Activated T-helper 1 cell treated with anti-CD3 and anti-CD28 coated beads, Interleukin-12 subunit alpha, Interleukin-12 subunit beta, Interleukin-2, Interleukin-4 antibody, amounts not matched to agents 30 ng/mL and 10 ng/mL and 1 ng/mL, durations not matched to agents 14 hours and 24 hours and 36 hours (primary cell): ENCODE data around the gene UBE2F. TPM values are rescaled to one million over a fixed set of nuclear protein-coding genes. Genes with fewer than 3 reads are reported as not detected.
"Not testable (repeated sequence)": the region's sequence is repeated elsewhere in the genome, so short reads cannot be mapped to it uniquely, and the experiment has no call there.

Experiments used
- DNase-seq: peaks from one replicate; pipeline ENCODE4 v3.0.0; 2021; ENCODE audit warnings: low spot score
- H3K27ac Mint-ChIP-seq: one replicate; pipeline ENCODE4 v1.8.0; 2021; ENCODE audit warnings: mild to moderate bottlenecking, mixed read lengths
- H3K27me3 Mint-ChIP-seq: one replicate; pipeline ENCODE4 v1.8.0; 2022; ENCODE audit warnings: mild to moderate bottlenecking, moderate library complexity, mixed read lengths; ENCODE audit not compliant: insufficient read depth
- H3K36me3 Mint-ChIP-seq: one replicate; pipeline ENCODE4 v1.8.0; 2021; ENCODE audit warnings: low read depth, mixed read lengths
- H3K4me1 Mint-ChIP-seq: one replicate; pipeline ENCODE4 v1.8.0; 2021; ENCODE audit warnings: low read depth, mixed read lengths
- H3K4me3 Mint-ChIP-seq: one replicate; pipeline ENCODE4 v1.8.0; 2021; ENCODE audit warnings: mild to moderate bottlenecking, moderate library complexity, mixed read lengths
- H3K9me3 Mint-ChIP-seq: one replicate; pipeline ENCODE4 v1.8.0; 2021; ENCODE audit warnings: mixed read lengths
- intact Hi-C: fragments of 100-400 bp; cut with micrococcal nuclease; formaldehyde crosslinking; loops from one replicate; pipeline ENCODE4 v1.15.1; 2024
- total RNA-seq: library from RNA; stranded (reverse); gene quantifications from 2 replicates; pipeline ENCODE4 v1.2.3, GENCODE V29; 2022

UBE2F gene
- total RNA-seq, 1 donor from 2014 or later = 121 TPM

DNA sequence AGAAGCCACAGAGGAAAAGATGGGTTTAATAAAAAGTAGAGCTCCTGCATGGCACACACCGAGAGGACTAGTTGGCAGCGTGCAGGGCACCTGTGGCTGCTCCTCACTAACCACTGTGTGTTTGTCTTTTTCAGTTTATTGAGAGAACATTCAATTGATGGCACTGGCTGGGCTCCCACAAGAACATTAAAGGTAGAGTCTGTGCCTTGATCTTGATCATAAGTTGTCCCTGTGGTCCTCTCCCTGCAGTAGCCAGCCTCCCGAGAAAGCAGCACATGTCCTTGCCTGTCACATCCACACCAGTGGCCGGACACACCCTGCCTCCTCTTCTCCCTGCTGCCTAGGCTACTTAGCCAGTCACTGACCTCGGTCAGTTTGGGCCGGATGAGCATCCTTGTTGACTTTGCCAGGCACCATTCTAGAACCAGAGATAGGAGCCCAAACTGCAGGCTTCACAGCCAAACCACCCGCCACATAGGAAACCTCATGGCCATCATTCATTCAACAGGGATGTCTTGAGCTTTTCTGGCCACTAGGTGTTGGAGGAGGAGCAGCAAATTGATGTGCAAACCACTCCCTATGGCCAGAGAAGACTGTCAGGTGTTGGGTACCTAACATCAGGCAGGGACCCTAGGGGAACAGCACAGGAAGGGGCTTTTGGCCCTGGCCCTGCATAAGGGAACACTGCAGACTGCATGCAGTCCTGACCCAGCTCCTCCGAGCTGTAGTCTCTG, 63.8 kb downstream of the UBE2F start:
- intact Hi-C loops = no loop called here
- Mint-ChIP-seq H3K4me3 (no peak overlapping the region), H3K27ac (no peak overlapping the region), H3K4me1 (peaks cover 19% of the 10 kb centered on the region), H3K27me3 (no peaks in the 10 kb centered on the region), H3K36me3 (peaks cover 62% of the 10 kb centered on the region), H3K9me3 (no peaks in the 10 kb centered on the region)
- no peak for DNase-seq

- no peak for DNase-seq
These were observed 64.9 kb downstream of the UBE2F start for GRCh38 chr2:238031751-238032150.

DNA sequence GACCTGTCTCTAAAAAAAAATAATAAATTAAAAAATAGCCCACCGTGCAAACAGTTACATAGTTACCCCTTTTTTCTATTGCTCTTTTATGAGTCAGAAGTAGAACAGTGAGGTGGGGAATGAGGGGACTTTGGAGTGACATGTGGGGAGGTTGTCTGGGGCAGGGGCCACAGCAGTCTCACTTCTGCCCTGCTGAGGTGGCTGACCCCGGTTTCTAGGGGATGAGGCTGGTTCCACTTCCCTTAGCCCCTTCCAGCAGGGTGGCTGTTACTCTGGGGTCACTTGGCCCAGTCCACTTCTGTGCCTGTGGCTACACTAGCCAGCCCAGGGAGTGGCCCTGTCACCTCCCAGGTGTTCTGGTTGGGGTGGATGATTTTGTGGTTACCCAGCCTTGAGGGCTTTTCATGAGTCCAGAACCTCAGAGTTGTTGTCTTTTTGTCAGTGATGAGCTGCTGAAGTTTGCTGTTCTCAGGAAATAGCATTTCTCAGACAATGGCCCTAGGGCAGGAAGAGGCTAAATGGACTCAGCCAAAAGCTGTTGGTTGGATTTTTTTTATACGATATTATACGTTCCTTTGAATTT, 66.0 kb downstream of the UBE2F start:
- peaks cover 9% of the 10 kb centered on the region for H3K4me1 Mint-ChIP-seq

More at GRCh38 chr2:238031751-238032150, 64.9 kb downstream of the UBE2F start:
- Mint-ChIP-seq H3K36me3 (peaks cover 59% of the 10 kb centered on the region), H3K27me3 (no peaks in the 10 kb centered on the region), H3K9me3 (no peaks in the 10 kb centered on the region), H3K27ac (no peak overlapping the region), H3K4me1 (peaks cover 16% of the 10 kb centered on the region), H3K4me3 (no peak overlapping the region)
- intact Hi-C loops = no loop called here

DNA sequence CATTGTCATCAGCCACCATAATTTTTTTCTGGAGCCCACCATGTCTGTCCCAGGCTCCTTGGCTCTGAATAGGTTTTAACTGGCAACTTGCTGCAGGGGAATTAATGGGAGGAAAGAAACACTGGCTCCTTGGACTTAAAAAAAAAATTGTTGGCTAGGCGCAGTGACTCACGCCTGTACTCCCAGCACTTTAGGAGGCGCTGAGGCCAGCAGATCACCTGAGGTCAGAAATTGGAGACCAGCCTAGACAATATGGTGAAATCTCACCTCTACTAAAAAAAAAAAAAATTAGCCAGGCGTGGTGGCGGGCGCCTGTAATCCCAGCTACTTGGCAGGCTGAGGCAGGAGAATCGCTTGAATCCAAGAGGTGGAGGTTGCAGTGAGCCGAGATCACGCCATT, 67.2 kb downstream of the UBE2F start:
- H3K36me3 Mint-ChIP-seq = peaks cover 58% of the 10 kb centered on the region
- H3K27me3 Mint-ChIP-seq, intact Hi-C loops: not testable (repeated sequence)

More for the DNA sequence above, 66.0 kb downstream of the UBE2F start:
- Mint-ChIP-seq H3K9me3 (no peaks in the 10 kb centered on the region), H3K36me3 (peaks cover 58% of the 10 kb centered on the region), H3K27me3 (no peaks in the 10 kb centered on the region), H3K4me3 (no peak overlapping the region), H3K27ac (peak overlapping the region; percentile 7)
- DNase-seq = no peak
- intact Hi-C loops = no loop called here

DNA sequence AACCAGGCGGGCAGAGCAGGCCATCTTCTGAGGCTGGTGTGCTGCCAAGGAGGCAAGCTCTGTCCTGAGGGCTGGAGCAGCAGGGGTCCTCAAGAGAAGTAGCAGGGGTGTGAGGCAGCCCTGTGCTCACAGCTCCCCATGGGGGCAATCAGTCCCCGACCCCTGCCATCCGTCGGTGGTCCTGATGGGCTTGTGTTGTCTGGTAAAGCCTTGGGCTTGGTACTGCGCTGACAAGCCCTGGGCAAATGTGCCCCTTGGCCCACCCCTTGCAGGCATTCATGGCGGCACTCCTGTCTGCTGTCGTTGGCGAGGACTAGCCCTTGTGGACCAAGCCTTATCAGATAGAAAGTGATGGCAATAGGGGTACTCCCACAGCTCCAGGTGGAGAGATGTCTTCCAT, 71.4 kb downstream of the UBE2F start:
- intact Hi-C loops = no loop called here
- Mint-ChIP-seq H3K36me3 (peaks cover 51% of the 10 kb centered on the region), H3K9me3 (no peaks in the 10 kb centered on the region), H3K4me3 (no peak overlapping the region), H3K27me3 (no peaks in the 10 kb centered on the region), H3K27ac (no peak overlapping the region), H3K4me1 (peaks cover 8% of the 10 kb centered on the region)
- DNase-seq = no peak

More for the DNA sequence above, 67.2 kb downstream of the UBE2F start:
- not testable (repeated sequence) for H3K27ac Mint-ChIP-seq, H3K4me3 Mint-ChIP-seq, H3K9me3 Mint-ChIP-seq, H3K4me1 Mint-ChIP-seq, DNase-seq

DNA sequence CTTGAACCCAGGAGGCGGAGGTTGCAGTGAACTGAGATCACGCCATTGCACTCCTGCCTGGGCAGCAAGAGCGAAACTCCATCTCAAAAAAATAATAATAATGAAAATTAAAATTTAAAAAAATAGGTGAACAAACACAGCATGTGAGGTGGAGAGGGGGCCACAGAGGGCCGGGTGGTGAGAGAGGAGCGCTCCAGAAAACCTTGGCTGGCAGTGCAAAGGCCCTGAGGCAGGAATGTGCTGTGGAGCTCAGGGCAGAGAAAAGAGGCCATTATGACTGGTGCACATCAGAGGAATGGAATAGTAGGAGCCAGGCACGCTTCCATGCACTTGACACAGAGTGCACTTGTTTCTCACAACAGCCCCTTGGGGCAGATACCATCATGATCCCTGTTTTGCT, 72.3 kb downstream of the UBE2F start:
- no peaks in the 10 kb centered on the region for H3K27me3 Mint-ChIP-seq
- H3K27ac Mint-ChIP-seq = no peak overlapping the region
- intact Hi-C loops = no loop called here
- no peak for DNase-seq
- H3K4me1 Mint-ChIP-seq = peaks cover 8% of the 10 kb centered on the region
- H3K4me3 Mint-ChIP-seq = no peak overlapping the region
- peaks cover 48% of the 10 kb centered on the region for H3K36me3 Mint-ChIP-seq
- no peaks in the 10 kb centered on the region for H3K9me3 Mint-ChIP-seq

DNA sequence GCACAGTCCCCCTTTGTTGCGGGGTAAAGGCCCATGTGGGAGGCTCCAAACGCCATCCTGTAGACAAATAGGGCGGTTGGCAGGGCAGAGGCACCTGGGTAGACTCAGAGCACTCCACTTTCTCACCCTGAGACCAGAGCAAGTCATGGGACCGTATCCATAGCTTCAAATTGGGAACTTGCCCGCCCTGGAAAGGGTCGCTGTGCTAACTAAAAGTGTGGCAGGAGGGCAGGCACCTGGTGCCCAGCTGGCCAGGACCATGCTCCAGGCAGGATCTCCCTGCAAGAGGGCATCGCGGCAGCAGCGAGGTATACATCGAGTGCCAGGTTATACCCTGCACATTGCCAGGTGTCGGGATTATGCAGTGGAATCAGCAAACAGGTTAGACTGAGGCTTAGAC, 73.2 kb downstream of the UBE2F start:
- no peak for DNase-seq
- no peaks in the 10 kb centered on the region for H3K27me3 Mint-ChIP-seq
- H3K4me3 Mint-ChIP-seq = no peak overlapping the region
- intact Hi-C loops = no loop called here
- H3K9me3 Mint-ChIP-seq = no peaks in the 10 kb centered on the region
- H3K27ac Mint-ChIP-seq = no peak overlapping the region
- H3K4me1 Mint-ChIP-seq = peaks cover 14% of the 10 kb centered on the region
- peaks cover 48% of the 10 kb centered on the region for H3K36me3 Mint-ChIP-seq

DNA sequence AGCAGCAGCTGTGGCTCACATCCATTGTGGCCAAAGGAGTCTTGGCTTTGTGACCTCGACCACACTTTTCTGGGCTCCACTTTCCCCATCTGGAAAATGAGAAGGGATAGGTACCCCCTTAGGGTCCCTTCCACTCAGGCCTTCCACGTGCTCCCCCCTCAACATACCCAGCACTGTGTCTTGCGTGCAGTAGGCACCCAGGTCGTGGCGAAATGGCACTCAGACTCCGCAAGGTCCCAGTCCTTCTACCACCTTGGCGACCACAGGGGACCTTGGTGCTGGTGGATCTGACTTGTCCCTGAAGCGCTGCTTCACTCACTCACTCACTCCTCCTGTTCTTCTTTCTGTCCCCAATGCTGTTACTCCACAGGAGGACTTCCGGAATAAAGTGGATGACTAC, 74.1 kb downstream of the UBE2F start:
- intact Hi-C loops = no loop called here
- Mint-ChIP-seq H3K27me3 (no peaks in the 10 kb centered on the region), H3K4me1 (peaks cover 14% of the 10 kb centered on the region), H3K9me3 (no peaks in the 10 kb centered on the region), H3K27ac (no peak overlapping the region), H3K4me3 (no peak overlapping the region), H3K36me3 (peaks cover 45% of the 10 kb centered on the region)
- no peak for DNase-seq

DNA sequence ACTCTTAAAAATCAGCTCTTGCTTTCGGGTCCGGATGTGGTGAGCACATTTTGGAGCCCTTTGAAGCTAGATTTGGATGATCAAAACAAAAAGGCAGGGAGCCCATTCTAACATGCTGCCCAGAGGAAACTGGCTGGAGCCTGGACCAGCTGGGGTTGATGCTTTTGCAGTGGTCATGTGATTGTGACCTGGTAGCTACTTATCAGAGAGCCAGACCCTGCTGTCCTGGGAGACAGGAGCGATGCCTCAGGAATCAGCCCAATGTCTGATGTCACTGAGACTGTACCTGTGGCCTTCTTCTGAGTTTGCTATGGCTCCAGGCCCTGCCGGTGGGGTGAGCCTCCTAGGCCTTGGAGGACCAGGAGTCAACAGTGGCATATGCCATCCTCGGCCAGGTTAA, 75.3 kb downstream of the UBE2F start:
- Mint-ChIP-seq H3K27ac (no peak overlapping the region), H3K36me3 (peaks cover 54% of the 10 kb centered on the region)
- intact Hi-C loops = no loop called here

GRCh38 chr2:238042849-238043584, 76.2 kb downstream of the UBE2F start:
- Mint-ChIP-seq H3K4me3 (no peak overlapping the region), H3K27ac (peak overlapping the region; percentile 44), H3K36me3 (peaks cover 57% of the 10 kb centered on the region), H3K4me1 (peaks cover 14% of the 10 kb centered on the region), H3K27me3 (no peaks in the 10 kb centered on the region), H3K9me3 (peaks cover 11% of the 10 kb centered on the region)
- intact Hi-C loops = no loop called here
- DNase-seq = no peak

More for the DNA sequence above, 75.3 kb downstream of the UBE2F start:
- peaks cover 3% of the 10 kb centered on the region for H3K9me3 Mint-ChIP-seq
- H3K27me3 Mint-ChIP-seq = no peaks in the 10 kb centered on the region
- no peak for DNase-seq
- H3K4me3 Mint-ChIP-seq = no peak overlapping the region
- H3K4me1 Mint-ChIP-seq = peaks cover 14% of the 10 kb centered on the region

DNA sequence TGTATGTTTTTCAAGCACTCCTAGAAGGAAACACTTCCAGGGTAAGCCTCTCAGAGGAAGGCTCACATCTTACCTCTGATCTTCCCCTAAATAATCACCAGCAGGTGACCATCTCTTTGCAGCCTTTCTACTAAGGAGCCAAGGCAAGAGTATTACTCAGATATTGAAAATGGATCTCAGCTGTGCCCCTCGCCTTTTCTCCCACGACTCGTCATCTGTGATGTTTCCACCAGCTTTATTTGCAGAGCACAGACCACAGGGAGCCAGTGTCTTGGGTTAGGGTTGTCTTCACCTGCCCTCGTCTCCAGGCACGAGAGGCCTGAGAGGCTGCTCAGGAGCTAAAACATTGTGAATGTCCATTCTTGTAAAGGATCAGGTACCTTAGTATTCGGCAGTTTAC, 77.0 kb downstream of the UBE2F start:
- H3K27ac Mint-ChIP-seq = no peak overlapping the region
- H3K36me3 Mint-ChIP-seq = peaks cover 59% of the 10 kb centered on the region
- peaks cover 19% of the 10 kb centered on the region for H3K9me3 Mint-ChIP-seq
- intact Hi-C loops = no loop called here
- H3K4me1 Mint-ChIP-seq = peaks cover 14% of the 10 kb centered on the region
- no peaks in the 10 kb centered on the region for H3K27me3 Mint-ChIP-seq
- DNase-seq = no peak
- H3K4me3 Mint-ChIP-seq = no peak overlapping the region

DNA sequence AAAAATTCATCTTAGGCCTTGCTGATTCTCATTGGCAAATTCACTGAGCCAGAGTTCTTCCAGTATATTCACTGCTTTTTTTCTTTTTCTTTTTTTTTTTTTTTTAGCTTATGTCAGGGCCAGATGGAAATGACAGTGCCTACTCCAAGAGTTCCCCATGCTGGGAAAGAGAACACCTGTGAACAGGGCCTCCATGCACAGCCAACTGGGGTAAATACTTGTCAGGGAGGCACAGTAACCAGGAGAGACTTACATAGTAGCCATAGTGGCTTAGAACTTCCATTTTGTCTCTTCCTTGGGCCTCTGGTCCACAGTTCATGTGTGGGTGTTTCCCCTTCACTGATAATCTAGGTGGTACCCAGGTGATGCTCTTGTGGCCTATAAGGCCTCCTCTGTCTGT, 78.8 kb downstream of the UBE2F start:
- Mint-ChIP-seq H3K36me3 (peaks cover 52% of the 10 kb centered on the region), H3K27ac (no peak overlapping the region), H3K27me3 (no peaks in the 10 kb centered on the region), H3K4me1 (peaks cover 14% of the 10 kb centered on the region), H3K4me3 (no peak overlapping the region), H3K9me3 (peaks cover 20% of the 10 kb centered on the region)
- intact Hi-C loops = no loop called here
- no peak for DNase-seq

GRCh38 chr2:238046725-238047270, 80.0 kb downstream of the UBE2F start:
- DNase-seq = no peak
- Mint-ChIP-seq H3K4me3 (no peak overlapping the region), H3K27ac (no peak overlapping the region), H3K9me3 (peaks cover 20% of the 10 kb centered on the region), H3K27me3 (no peaks in the 10 kb centered on the region), H3K4me1 (peaks cover 5% of the 10 kb centered on the region), H3K36me3 (peaks cover 44% of the 10 kb centered on the region)
- intact Hi-C loops = no loop called here
